Stimulated activated CD8-positive, alpha-beta memory T cell treated with anti-CD3 and anti-CD28 coated beads, Interleukin-4, amount 100 ng/mL, for 1 hour (primary cell): ENCODE results near the gene RENBP.
A peak's percentile ranks its signal among the peaks of the same experiment; 100 is the strongest.
"Not testable (repeated sequence)": the region's sequence is repeated elsewhere in the genome, so short reads cannot be mapped to it uniquely, and the experiment has no call there.

Source experiments
- DNase-seq, 2 donors: peaks; one replicate each; pipeline ENCODE4 v3.0.0-alpha.2; 2020; ENCODE audit warnings: low read depth in 2 of 2, low spot score in 1 of 2

The RENBP gene

DNA sequence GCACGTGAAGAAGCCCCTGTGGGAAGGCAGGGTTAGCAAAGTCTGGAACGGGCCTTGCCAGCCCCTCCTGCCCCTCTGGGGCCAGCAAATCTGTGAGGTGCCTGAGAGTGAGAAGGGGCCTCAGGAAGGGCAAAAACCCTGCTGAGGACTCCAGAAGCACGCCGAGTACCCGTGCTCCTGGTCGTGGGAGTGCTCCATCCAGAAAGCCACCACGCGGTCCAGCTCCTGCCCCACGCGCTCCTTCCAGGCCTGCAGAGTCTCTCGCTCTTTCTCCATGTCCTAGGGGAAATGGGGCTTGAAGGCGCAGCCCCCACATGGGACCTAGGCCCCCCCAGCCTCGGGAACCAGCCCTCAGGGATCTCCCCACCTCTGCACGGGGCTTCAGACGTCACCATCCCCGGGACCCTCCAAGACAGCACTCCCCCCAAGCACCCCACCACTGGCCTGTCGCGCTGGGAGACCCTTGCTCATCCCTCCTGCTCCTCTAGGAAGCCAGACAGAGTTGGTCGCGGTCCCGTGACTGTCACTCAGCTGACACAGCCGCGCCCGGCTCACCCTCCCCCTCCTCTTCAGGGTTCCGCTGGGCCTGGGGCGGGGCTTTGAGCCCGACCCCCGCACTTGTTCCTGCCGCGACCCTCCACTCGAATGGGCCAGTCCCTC is at the start of gene RENBP:
Gene RENBP, minus strand, starts transcription at position 504 of the 660 bp plus-strand sequence. Its CDS starts 33 bp downstream, at position 471.
- DNase-seq, result no peak

DNA sequence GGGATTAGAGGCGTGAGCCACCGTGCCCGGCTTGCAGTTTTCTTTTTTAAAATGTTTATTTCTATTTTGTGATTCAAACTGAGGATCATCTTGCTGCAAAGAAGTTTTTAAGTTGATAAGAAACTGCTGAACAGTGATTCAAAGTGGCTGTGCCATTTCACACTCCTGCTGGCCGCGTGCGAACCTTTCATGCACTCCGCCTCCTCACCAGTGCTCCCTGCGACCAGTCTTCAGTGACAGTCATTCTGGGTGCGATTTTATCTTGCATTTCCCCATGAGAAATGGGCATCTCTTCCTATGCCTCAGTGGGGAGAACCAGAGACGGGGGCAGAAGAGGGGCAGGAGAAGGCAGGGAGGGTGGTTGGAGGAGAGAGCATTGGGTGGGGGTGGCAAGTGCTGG is 49.5 kb upstream of the RENBP start:
- DNase-seq, result no peak

DNA sequence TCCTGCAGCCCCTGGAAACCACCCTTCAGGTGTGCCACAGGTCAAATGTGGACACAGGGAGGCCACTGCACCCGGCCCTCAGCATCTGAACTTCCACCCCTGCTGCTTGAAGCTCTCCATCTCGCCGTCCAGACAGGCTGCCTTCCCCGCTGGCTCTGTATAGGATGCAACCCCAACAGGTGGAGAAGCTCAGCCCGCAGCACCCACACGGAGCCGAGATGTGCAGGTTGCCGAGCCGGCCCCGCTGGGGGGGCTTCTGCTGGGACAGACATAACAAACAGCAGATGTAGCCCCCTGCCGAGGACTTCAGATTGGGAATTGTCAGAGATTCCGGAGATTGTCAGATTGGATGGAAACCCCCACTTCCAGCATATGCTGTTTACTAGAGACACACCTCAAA is 48.6 kb upstream of the RENBP start:
- no peak for DNase-seq

DNA sequence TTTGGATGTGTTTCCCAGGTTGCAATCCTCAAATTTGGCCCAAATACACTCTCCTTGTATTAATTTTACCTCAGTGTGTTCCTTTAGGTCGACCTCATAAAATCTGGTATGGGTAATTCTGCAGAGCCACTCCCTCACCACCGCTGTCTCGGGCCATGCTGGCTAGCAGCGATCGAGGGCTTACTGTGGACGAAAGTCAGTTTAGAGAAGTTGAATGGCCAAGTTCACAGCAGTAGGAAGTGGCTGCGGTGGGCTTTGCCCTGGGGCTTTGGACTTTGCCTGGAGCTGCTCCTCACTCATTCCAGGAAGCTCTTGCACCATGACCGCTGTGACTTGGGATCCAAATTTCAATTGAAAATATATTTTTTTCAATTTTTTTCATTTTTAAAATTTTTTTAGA is 47.7 kb upstream of the RENBP start:
- DNase-seq, result no peak

DNA sequence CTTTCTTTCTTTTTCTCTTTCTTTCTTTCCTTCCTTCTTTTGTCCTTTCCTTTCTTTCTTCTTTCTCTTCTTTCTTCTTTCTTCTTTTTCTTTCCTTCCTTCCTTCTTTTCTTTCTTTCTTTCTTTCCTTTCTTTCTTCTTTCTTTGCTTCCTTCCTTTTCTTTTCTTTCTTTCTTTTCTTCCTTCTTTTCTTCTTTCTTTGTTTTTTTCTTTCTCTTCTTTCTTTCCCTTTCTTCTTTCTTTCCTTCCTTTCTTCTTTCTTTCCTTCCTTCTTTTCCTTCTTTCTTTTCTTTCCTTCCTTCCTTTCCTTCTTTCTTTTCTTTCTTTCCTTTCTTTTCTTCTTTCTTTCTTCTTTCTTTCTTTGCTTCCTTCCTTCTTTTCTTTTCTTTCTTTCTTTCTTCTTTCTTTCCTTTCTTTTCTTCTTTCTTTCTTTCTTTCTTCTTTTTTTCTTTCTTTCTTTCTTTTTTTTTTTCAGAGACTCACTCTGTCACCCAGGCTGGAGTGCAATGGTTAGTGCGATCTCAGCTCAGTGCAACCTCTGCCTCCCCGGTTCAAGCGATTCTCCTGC is 46.7 kb upstream of the RENBP start:
- DNase-seq, result no peak

DNA sequence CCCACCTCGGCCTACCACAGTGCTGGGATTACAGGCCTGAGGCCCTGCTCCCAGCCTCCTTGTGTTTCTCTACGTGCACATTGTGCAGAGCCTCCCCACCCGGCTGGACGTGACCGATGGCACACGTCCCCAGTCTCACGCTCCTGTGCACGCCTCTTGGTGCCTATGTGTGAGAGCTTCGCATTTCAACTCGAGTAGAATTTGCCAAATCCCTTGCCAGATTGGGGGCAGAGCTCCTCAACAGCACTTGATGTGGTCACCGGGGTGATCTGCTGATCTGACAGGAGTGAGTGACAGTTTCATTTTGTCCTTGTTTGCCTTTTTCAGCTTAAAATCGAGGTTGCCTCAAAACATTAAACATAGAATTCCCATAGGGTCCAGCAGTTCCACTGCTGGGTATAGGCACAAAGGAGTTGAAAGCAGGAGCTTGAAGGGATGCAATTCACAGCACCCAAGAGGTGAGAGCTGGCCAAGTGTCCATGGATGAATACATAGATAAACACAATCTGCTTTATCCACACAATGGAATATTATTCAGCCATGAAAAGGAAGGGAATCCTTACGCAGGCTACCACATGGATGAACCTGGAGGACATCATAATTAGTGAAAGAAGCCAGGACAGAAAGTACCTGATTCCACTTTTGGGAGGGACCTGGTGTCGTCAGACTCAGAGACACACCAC is 45.7 kb upstream of the RENBP start:
- DNase-seq, result no peak

DNA sequence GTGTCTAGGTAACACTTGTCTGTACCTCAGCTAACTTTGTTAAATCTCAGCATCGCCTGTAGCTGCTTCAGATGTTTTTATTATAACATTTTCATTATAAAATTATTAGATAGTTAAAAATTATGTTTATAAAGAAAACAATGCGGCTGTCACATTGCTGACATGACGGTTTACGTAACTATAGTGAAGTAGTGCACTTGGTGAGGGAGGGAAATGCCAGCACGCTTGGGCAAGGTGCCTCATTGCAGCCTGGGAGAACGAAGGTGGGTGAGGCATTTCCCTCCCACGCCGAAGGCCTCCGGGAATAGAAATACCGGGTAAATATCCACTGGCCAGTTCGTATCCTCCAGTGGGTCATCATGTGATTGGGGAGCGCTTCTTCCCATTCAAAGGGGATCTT is 44.0 kb upstream of the RENBP start:
- DNase-seq, result no peak

DNA sequence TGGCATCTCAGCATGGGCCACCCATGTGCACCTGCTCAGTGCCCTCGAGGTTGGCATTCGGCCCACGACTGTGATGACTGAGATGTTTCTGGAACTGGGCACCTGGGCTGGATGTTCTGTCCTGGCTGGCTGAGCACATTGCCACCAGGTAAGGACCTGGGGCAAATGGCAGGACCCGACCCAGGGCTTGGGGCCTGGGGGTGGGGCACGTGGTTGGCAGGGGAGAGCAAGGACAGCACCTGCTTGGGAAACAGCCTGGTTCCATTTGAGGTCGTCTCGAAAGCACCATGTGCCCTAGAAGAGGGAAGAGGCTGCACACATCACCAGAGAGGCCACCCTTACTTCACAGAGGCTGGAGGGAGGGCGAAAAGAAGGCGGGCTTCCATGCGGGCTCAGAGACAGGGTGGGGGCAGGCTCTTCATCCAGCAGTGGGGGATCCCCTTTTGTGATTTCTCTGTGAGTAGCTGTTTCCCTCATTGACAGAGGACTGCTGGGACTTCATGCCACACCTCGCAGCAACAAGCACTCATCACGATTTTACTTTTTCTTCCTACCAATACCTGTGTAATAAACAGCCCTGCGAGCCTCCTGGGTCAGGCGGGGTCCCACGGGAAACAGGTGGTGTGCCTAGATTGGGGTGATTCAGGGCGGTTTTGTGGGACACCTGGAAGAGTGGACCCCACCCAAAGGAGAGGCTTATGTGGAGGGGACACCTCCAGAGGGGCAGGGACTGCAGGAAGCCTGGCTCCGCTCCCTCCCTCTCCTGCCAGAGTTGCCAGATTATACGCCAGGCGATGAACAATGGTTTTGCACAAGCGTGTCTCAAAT is 40.1 kb upstream of the RENBP start:
- DNase-seq, result no peak

DNA sequence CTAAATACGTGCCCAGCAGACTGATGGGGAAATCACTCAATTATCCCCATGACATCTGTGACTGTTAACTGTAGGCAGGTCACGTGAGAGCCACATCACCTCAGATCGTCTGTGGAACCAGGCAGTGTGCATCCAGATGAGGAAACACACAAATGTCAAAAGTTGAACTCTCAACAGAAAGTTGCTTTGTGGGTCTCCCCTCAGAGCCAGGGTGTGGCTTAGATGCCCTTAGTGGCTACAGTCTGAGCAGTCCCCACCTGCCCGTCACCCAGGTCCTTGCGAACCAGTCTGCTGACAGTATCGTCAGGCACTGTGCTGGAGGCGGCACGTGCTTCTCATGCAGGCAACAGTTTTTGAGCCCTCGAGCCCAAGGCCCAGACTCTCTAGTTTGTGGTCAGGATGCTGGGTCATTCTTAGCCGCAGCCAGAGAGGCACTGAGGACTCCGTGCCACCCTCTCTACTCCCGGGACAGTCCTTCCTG is 38.9 kb upstream of the RENBP start:
- DNase-seq, result no peak

DNA sequence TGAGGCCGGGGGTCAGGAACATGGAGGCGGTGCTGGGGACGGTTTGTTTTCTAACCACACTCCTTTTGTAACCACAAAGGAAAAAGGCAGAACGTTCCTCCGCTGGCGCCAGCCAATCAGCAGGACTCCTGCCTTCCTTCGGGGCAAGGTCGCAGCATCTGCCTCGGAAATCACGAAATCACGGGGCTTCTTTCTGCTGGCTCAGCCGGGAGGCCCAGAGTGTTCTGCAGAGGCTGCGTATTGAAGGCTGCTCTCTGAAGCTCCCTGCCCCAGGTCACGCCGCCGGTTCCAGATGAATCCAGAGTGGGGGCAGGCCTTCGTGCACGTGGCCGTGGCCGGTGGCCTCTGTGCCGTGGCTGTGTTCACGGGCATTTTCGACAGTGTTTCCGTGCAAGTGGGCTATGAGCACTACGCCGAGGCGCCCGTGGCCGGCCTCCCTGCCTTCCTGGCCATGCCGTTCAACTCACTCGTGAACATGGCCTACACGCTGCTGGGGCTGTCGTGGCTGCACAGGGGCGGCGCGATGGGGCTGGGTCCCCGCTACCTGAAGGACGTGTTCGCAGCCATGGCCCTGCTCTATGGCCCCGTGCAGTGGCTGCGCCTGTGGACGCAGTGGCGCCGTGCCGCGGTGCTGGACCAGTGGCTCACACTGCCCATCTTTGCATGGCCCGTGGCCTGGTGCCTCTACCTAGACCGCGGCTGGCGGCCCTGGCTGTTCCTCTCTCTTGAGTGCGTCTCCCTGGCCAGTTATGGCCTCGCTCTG is 37.5 kb upstream of the RENBP start:
- no peak for DNase-seq

DNA sequence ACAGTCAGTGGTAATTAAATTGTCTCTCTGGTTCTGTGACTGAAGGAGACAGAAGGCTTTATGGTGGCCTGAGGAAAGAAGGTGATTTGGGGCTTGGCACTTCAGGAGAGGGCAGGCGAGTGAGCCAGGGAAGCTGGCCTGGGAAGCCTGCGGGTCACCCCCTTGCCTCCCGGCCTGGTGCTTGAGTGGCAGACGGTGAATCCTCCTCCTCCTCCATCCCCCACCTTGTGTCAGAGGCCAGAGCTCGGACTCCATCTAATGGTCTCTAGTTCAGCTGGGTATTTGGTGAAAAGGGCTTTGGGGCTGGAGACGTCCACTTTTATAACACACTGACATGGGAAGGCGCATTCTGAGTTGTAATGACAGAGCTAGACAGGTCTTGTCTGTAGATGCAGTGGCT is 36.8 kb upstream of the RENBP start:
- no peak for DNase-seq

DNA sequence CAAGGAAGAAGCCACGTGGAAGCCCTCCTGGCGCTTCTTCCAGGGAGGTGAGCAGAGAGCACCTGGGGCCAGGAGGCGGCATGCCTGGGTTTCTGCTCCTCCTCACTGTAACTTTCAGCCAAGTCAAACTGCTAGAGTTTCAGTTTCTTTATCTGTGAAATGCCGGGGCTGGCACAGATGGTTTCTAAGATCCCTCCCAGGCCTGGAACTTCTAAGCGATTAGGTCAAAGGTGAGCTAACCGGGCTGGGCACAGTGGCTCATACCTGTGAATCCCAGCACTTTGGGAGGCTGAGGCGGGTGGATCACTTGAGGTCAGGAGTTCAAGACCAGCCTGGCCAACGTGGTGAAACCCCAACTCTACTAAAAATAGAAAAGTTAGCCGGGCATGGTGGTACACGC is 36.0 kb upstream of the RENBP start:
- DNase-seq, result not testable (repeated sequence)

DNA sequence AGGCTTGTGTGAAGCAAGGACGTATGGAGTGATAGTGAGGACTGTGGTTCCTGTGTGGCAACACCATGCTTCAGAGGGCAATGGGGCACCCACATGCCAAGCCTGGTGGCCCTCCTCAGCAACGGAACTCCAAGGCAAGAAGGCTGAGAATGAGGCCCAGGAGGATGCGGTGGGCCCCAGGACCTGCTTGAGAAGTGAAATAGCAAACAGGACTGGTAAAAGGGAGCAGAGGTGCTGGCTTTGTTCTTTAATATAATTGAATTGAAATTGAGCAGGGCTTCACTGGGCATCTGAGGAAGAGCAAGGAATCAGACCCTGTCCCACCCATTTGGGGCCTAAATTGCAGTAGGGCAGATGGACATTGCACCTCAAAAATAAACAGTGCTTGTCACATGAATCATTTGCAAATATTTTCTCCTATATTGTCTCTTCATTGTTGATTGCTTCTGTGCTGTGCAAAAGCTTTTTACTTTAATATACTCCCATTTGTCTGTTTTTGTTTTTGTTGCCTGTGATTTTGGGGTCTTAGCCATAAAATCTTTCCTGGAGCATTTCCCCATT is 30.4 kb upstream of the RENBP start:
- DNase-seq, result no peak

DNA sequence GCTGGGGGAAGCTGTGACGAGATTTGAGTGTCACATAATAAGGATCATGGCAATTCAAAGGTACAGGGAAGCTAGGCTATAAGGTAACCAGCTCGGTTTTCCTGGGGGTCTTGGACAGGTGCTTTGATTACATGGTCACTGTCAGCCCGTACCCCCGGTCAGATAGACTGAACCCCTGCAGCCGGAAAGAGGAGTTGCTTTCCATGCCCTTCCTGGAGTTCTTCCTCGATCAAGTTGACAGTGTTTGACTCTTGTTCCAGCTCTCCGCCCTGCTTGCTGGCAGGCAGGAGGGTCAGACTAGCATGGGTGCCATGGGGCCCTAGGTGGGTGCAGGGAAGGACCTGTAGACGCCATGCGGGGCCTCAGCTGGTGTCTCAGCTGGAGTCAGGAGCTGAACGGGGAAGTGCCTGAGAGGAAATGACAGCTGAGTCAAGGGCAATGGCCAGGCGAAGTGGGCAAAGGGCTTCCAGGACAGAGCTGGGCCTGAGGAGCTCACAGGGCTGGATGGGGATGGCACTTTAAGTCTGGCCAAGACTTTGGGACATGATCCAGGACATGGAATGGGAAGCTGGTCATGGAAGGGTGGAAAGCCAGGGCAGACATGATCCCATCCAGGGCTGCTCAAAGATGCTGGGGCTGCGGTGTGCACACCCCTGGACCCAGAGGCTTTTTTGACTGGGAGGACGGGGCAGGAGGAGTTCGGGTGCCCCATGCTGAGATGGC is 29.7 kb upstream of the RENBP start:
- DNase-seq, result no peak

DNA sequence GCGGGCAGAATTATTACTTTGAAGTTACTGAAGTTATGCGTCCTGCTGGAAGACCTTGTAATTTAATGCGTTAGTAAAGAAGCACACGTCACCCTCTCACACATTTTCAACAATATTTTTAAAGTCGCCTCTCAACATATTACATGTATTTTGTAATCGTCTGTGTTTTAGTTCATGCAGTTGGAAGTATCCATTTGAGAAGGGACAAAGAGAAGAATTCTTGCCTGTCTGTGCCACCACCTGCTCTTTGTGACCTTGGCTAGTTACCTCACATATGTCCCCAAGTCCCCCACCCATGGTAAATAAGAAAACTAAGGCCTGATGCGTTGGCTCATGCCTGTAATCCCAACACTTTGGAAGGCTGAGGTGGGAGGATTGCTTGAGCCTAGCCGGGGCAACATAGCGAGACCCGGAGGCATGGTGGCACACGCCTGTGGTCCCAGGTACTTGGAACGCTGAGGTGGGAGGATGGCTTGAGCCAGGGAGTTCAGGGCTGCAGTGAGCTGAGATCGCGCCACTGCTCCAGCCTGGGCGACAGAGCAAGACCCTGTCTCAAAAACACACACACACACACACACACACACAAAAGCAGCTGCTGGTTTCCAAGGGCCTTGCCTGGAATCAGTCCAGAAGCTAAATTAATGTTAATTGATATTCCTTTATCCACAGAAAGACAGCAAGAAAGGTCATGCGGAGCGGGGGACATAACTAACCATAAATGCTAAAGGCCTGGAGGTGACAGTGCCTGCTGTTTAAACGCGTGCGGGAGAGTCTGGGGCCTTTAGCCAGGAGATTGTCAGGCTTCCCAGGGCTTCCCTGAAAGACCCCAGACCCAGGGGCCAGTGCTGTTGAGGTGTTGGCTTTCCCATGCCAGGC is 28.9 kb upstream of the RENBP start:
- no peak for DNase-seq

DNA sequence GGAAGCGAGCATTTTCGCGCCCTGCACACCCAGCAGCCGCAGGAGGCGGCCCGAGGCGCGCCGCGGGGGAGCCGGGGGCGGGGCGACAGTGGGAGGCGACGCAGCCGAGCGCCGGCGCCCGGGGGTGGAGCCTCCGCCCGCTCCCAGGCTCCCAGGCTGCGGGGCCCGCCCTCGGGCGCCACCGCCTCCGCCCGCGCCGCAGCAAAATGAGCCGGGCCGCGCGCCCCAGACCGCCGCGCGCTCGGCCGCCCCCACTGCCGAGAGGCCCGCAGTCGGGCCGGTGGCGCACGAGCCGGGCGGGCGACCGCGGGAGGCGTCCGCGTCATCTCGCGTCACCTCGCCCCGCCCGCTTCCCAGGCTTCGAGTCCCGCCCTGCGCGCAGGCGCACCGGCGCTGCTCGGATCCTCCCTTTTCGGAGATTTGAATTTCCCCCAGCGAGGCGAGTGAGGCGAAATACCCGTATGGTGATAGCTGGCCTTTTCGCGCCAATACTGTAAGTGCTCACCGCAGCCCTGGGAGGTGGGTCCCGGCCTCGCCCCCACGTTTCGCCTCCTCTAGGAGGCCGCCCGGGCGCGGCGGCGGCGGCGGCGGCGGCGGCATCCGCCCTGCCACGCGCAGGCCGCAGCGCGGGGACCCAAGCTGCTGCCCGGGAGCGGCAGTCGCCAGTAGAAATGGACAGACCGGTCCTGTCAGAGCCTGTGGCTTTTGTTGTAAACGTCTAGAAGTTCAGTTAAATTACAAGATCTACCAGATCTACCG is 28.1 kb upstream of the RENBP start, which contains the start of gene TMEM187:
Gene TMEM187, plus strand, starts transcription at position 387 of the 759 bp plus-strand sequence. CDS start 9,309 bp downstream, outside the sequence.
- peak; percentile 69 to 76 for DNase-seq

DNA sequence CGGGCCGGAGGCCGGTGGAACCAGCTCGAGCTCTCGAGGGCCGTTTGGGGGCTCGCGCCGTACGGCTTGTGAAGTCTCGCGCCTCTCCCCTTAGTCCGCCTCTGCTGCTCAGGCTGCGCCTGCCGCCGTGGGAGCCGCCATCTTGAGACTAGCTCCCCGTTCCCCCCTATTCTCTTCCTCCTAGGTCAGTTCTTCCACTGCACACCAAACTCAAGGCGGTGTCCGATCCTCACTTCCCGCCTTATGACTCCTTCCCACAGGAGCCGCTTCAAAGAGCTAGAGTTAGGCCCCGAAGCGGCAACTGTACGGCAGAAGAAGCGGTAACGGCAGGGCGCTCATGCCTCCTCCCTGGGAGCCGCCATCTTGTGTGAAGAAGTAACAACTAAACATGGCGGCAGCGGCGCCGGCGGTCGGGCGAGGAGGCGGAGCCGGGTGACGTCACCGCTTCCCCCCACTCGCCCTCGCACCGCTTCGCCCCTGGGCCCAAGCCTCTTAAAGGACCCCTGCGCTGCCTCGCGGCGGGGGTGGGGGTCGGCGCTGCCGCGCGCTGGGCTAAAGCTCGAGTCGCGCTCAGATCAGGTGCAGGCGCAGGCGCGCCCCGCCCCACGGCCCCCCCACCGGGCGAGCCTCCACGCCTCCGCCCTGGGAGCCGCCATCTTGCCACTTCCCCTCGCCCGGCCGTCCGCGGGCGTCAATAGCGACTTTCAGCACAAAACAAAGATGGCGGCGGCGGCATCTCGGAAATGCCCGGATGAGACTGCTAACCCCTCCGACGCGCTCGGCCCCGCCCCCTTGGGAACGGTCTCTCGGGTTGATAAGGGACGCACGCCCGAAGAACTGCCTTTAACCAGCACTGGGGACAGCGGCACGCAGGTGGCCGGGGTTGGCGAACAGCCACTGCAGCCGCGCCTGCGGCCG is 27.3 kb upstream of the RENBP start, which contains the start of gene HCFC1:
Gene HCFC1, minus strand, starts transcription at position 369 of the 918 bp plus-strand sequence. CDS start 978 bp downstream, outside the sequence.
- DNase-seq, result peak; percentile 81 to 88
